C1 segment of cervical spinal cord (tissue), 14 donors: ENCODE data around the gene GLIPR2.
"Not testable (repeated sequence)": the region's sequence is repeated elsewhere in the genome, so short reads cannot be mapped to it uniquely, and the experiment has no call there.

Experiments used
- DNase-seq, 14 donors: peaks; one replicate each; lab custom pipeline; 2025; lab: John Stamatoyannopoulos, UW

Gene GLIPR2

GRCh38 chr9:36136272-36136893 is at the start of gene GLIPR2:
TSS of gene GLIPR2 (plus strand) at chr9:36136733. CDS start at chr9:36136779, 46 bp downstream.
- DNase-seq = peak in 12 of 14 donors; percentile 32 to 79 (median 52)

GRCh38 chr9:36087054-36087453 is 49.5 kb upstream of the GLIPR2 start:
- not testable (repeated sequence) for DNase-seq

GRCh38 chr9:36088020-36088419 is 48.5 kb upstream of the GLIPR2 start:
- DNase-seq = no peak

- DNase-seq = peak in 1 of 14 donors; percentile 2
Observed at GRCh38 chr9:36091026-36091953, 45.2 kb upstream of the GLIPR2 start.

- DNase-seq = no peak
Observed at GRCh38 chr9:36092014-36092413, 44.5 kb upstream of the GLIPR2 start.

- DNase-seq = no peak
Observed at GRCh38 chr9:36092509-36093215, 43.9 kb upstream of the GLIPR2 start.

GRCh38 chr9:36093384-36093783 is 43.1 kb upstream of the GLIPR2 start:
- DNase-seq = no peak

- DNase-seq = no peak
Observed at GRCh38 chr9:36099718-36100117, 36.8 kb upstream of the GLIPR2 start.

GRCh38 chr9:36100532-36100931 is 36.0 kb upstream of the GLIPR2 start:
- DNase-seq = no peak

GRCh38 chr9:36101916-36102741 is 34.4 kb upstream of the GLIPR2 start:
- DNase-seq = peak in 2 of 14 donors; percentile 17 to 25

GRCh38 chr9:36102742-36103495 is 33.6 kb upstream of the GLIPR2 start:
- peak in 12 of 14 donors; percentile 14 to 73 (median 38) for DNase-seq

GRCh38 chr9:36109071-36109470 is 27.5 kb upstream of the GLIPR2 start:
- no peak for DNase-seq

- no peak for DNase-seq
Observed at GRCh38 chr9:36110434-36110833, 26.1 kb upstream of the GLIPR2 start.

- DNase-seq = no peak
Observed at GRCh38 chr9:36112516-36112915, 24.0 kb upstream of the GLIPR2 start.

GRCh38 chr9:36113999-36114398 is 22.5 kb upstream of the GLIPR2 start:
- DNase-seq = no peak

- no peak for DNase-seq
Observed at GRCh38 chr9:36116593-36116992, 19.9 kb upstream of the GLIPR2 start.

- no peak for DNase-seq
Observed at GRCh38 chr9:36118201-36118600, 18.3 kb upstream of the GLIPR2 start.

GRCh38 chr9:36118706-36119105 is 17.8 kb upstream of the GLIPR2 start:
- DNase-seq = no peak

GRCh38 chr9:36119476-36119875 is 17.1 kb upstream of the GLIPR2 start:
- DNase-seq = no peak

- no peak for DNase-seq
Observed at GRCh38 chr9:36120705-36121104, 15.8 kb upstream of the GLIPR2 start.

GRCh38 chr9:36121971-36122370 is 14.6 kb upstream of the GLIPR2 start:
- no peak for DNase-seq
